ENCODE data around the gene RPS3. TPM values are rescaled to one million over a fixed set of nuclear protein-coding genes. Genes with fewer than 3 reads are reported as not detected.

RPS3 gene
- total and polyA plus RNA-seq, 2 of the 13 experiments (the other 11 are each of a cell fraction or from before 2014, with no cell fraction given), result 2,143 to 3,616 TPM

DNA sequence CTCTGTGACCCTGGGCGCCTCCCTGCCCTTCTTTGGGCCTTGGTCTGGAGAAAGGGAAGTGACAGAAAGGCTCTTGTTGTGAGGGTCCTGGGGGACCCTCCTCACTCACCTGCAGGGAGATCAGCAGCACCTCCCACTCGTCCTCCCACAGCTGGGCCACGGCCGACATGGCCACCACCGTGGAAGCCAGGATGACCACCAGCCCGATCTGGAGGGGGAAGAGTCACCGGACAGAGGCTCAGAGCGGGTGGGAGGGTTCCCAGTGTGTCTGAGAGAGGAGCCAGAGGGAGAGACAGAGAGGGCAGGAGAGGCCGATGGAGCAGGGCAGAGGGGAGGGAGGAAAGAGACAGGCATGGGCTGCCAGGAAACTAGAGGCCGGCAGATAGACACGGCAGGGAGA is 50.5 kb downstream of the RPS3 start:
- Histone ChIP-seq H3K9ac (ENCODE audit: insufficient read depth, low read depth, low read length) (no peak overlapping the region), H3K4me2 (ENCODE audit: low read depth, low read length) (no peak overlapping the region), H3K27ac (ENCODE audit: extremely low read length, insufficient read depth, low read length) (no peak overlapping the region), H3K36me3 (replicated peaks in 1 of 2; ENCODE audit: control insufficient read depth in 1 of 2, insufficient read depth in 2 of 2, low read length in 2 of 2) (peaks cover 27 to 34% of the 10 kb centered on the region in 2 experiments; a peak in 4 of 5 replicates), H2AFZ (ENCODE audit: low read length) (no peak overlapping the region), H3K9me3 (ENCODE audit: low read length) (no peaks in the 10 kb centered on the region), H3K4me3 (replicated peaks in 1 of 3; ENCODE audit: insufficient read depth in 1 of 3, low read depth in 2 of 3, low read length in 3 of 3) (no peak overlapping the region), H3K27me3 (ENCODE audit: control insufficient read depth in 1 of 2, insufficient read depth in 2 of 2, low read length in 2 of 2) (no peaks in the 10 kb centered on the region), H3K4me1 (ENCODE audit: insufficient read depth, low read length) (no peaks in the 10 kb centered on the region), H3K79me2 (ENCODE audit: insufficient read depth, low read length) (no peaks in the 10 kb centered on the region), H4K20me1 (ENCODE audit: insufficient read depth, low read length) (no peaks in the 10 kb centered on the region)
- POLR2A ChIA-PET, result no interaction called here
- in situ Hi-C loops (cut with HindIII; ENCODE audit: extremely low pct_ligation_motif_present, low pct_unique_long_range_greater_than_20kb), result loop anchor here (5.0 kb wide), 1 partner anchor 83 kb away; no protein-coding TSS in a partner anchor
- BruUV-seq (replicated peaks), result no TSS peak
- WGBS (ENCODE audit: low lambda C conversion rate), result 99% methylated on average over 10 of the region's 11 CpGs
- CTCF ChIA-PET (ENCODE audit: low intra/inter-chr PET ratio, low total read pairs), result no interaction called here
- DNase-seq (ENCODE audit: low spot score) (no peak), ATAC-seq (no peak), FAIRE-seq (no peak)
- no peak for TF ChIP-seq TBX2 (CRISPR knock-in tag; IDR thresholded peaks at IDR 0.05; ENCODE audit: borderline replicate concordance)
- no peak for TF ChIP-seq ARID3A (IDR thresholded peaks at IDR 0.05; ENCODE audit: low read depth, low read length)
- 0 out of 2 replicates have a peak, but pooled peaks have one; percentile 28 for TF ChIP-seq AKAP8 (CRISPR knock-in tag; IDR thresholded peaks at IDR 0.05)
- intact Hi-C loops (cut with micrococcal nuclease; ENCODE audit: unreplicated experiment), result no loop called here

- H3K9ac ChIP-seq (ENCODE audit: insufficient read depth, low read depth, low read length), result no peak overlapping the region
- H3K9me3 ChIP-seq (ENCODE audit: low read length), result no peaks in the 10 kb centered on the region
- H2AFZ ChIP-seq (ENCODE audit: low read length), result no peak overlapping the region
- in situ Hi-C loops (cut with HindIII; ENCODE audit: extremely low pct_ligation_motif_present, low pct_unique_long_range_greater_than_20kb), result no loop called here
- CTCF ChIA-PET (ENCODE audit: low intra/inter-chr PET ratio, low total read pairs), result no interaction called here
- H3K4me3 ChIP-seq (replicated peaks in 1 of 3; ENCODE audit: insufficient read depth in 1 of 3, low read depth in 2 of 3, low read length in 3 of 3), result no peak overlapping the region
- FAIRE-seq, result no peak
- H3K36me3 ChIP-seq (replicated peaks in 1 of 2; ENCODE audit: control insufficient read depth in 1 of 2, insufficient read depth in 2 of 2, low read length in 2 of 2), result peaks cover 29 to 39% of the 10 kb centered on the region in 2 experiments; a peak in 4 of 5 replicates
- no peaks in the 10 kb centered on the region for H4K20me1 ChIP-seq (ENCODE audit: insufficient read depth, low read length)
- no peak for ATAC-seq
- no peaks in the 10 kb centered on the region for H3K27me3 ChIP-seq (ENCODE audit: control insufficient read depth in 1 of 2, insufficient read depth in 2 of 2, low read length in 2 of 2)
- H3K27ac ChIP-seq (ENCODE audit: extremely low read length, insufficient read depth, low read length), result no peak overlapping the region
- no peak for DNase-seq (ENCODE audit: low spot score)
- no peaks in the 10 kb centered on the region for H3K4me1 ChIP-seq (ENCODE audit: insufficient read depth, low read length)
- WGBS (ENCODE audit: low lambda C conversion rate), result 100% methylated on average over 1 of the region's 7 CpGs
- intact Hi-C loops (cut with micrococcal nuclease; ENCODE audit: unreplicated experiment), result no loop called here
- H3K4me2 ChIP-seq (ENCODE audit: low read depth, low read length), result no peak overlapping the region
- H3K79me2 ChIP-seq (ENCODE audit: insufficient read depth, low read length), result no peaks in the 10 kb centered on the region
- no TSS peak for BruUV-seq (replicated peaks)
- POLR2A ChIA-PET, result no interaction called here
- TF ChIP-seq ZNF788 (CRISPR knock-in tag; IDR thresholded peaks at IDR 0.05; ENCODE audit: borderline replicate concordance), result no peak
- TF ChIP-seq, protein P1, sequence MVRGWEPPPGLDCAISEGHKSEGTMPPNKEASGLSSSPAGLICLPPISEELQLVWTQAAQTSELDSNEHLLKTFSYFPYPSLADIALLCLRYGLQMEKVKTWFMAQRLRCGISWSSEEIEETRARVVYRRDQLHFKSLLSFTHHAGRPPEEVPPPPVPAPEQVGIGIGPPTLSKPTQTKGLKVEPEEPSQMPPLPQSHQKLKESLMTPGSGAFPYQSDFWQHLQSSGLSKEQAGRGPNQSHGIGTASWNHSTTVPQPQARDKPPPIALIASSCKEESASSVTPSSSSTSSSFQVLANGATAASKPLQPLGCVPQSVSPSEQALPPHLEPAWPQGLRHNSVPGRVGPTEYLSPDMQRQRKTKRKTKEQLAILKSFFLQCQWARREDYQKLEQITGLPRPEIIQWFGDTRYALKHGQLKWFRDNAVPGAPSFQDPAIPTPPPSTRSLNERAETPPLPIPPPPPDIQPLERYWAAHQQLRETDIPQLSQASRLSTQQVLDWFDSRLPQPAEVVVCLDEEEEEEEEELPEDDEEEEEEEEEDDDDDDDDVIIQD (CRISPR knock-in tag; IDR thresholded peaks at IDR 0.05; ENCODE audit: low read depth), result no peak
- TF ChIP-seq, protein P2, sequence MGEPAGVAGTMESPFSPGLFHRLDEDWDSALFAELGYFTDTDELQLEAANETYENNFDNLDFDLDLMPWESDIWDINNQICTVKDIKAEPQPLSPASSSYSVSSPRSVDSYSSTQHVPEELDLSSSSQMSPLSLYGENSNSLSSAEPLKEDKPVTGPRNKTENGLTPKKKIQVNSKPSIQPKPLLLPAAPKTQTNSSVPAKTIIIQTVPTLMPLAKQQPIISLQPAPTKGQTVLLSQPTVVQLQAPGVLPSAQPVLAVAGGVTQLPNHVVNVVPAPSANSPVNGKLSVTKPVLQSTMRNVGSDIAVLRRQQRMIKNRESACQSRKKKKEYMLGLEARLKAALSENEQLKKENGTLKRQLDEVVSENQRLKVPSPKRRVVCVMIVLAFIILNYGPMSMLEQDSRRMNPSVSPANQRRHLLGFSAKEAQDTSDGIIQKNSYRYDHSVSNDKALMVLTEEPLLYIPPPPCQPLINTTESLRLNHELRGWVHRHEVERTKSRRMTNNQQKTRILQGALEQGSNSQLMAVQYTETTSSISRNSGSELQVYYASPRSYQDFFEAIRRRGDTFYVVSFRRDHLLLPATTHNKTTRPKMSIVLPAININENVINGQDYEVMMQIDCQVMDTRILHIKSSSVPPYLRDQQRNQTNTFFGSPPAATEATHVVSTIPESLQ (CRISPR knock-in tag; conservative IDR thresholded peaks at IDR 0.05), result no peak
- no peak for TF ChIP-seq CCDC6 (CRISPR knock-in tag; IDR thresholded peaks at IDR 0.05)
- no peak for TF ChIP-seq MTF2 (CRISPR knock-in tag; IDR thresholded peaks at IDR 0.05; ENCODE audit: borderline replicate concordance)
- no peak for TF ChIP-seq KAT7 (CRISPR knock-in tag; IDR thresholded peaks at IDR 0.05; ENCODE audit: borderline replicate concordance)
- TF ChIP-seq MYC (CRISPR knock-in tag; IDR thresholded peaks at IDR 0.05; ENCODE audit: borderline replicate concordance), result no peak
These were observed 50.9 kb downstream of the RPS3 start for GRCh38 chr11:75450236-75450635.

Measured in HepG2 (cell line).